ENCODE data around the gene PLA2G2C. TPM values are rescaled to one million over a fixed set of nuclear protein-coding genes. Genes with fewer than 3 reads are reported as not detected.

Gene PLA2G2C
- total and polyA plus RNA-seq, 2 of the 8 experiments (the other 6 are each of a cell fraction or from before 2014, with no cell fraction given) = not detected

- 0 out of 2 replicates have a peak overlapping the region, but pooled peaks have one; percentile 48 for H2BK20ac ChIP-seq (ENCODE audit: low read length)
- no peak overlapping the region for H3K23ac ChIP-seq (ENCODE audit: insufficient read length)
- H2AFZ ChIP-seq (ENCODE audit: low read length) = peak overlapping the region; percentile 98; the same call in 1 of the 2 replicates
- H3K23me2 ChIP-seq (ENCODE audit: low read depth, low read length) = no peaks in the 10 kb centered on the region
- ChIA-PET POLR2A (ENCODE audit: partially characterized antibody) (interaction anchor here (0.6 kb wide), 2 partner anchors 31 to 283 kb away, joined by 3 to 4 read pairs; no protein-coding TSS in a partner anchor), CTCF (ENCODE audit: partially characterized antibody) (interaction anchor here (0.6 to 3.9 kb wide), 47 partner anchors 7 to 1543 kb away, joined by 3 to 32 read pairs (median 5); partner anchors contain the start of gene OTUD3)
- no peak overlapping the region for H3K4me3 ChIP-seq (ENCODE audit: extremely low read depth in 1 of 4, insufficient read depth in 2 of 4, low read depth in 3 of 4, low read length in 4 of 4)
- H3K79me1 ChIP-seq (ENCODE audit: low read depth, low read length) = no peaks in the 10 kb centered on the region
- H3K9ac ChIP-seq (replicated peaks in 1 of 4; ENCODE audit: extremely low read depth in 1 of 4, low read depth in 3 of 4, low read length in 3 of 4) = no peak overlapping the region
- H2AK5ac ChIP-seq (ENCODE audit: low read depth, low read length) = no peak overlapping the region
- H2BK120ac ChIP-seq (replicated peaks; ENCODE audit: low read depth, low read length) = no peak overlapping the region
- no peak overlapping the region for H3K4me2 ChIP-seq (ENCODE audit: insufficient read depth in 1 of 2, low read depth in 2 of 2, low read length in 2 of 2)
- H2BK5ac ChIP-seq (ENCODE audit: low read depth, low read length) = no peak overlapping the region
- no peak overlapping the region for H3K4ac ChIP-seq (replicated peaks; ENCODE audit: insufficient read length, low read depth, low read length)
- H3K27me3 ChIP-seq (replicated peaks in 1 of 4; ENCODE audit: control insufficient read depth in 3 of 4, extremely low read depth in 1 of 4, insufficient read depth in 3 of 4, low read length in 3 of 4) = no peaks in the 10 kb centered on the region; a peak in 1 of 7 replicates
- no peak overlapping the region for H4K91ac ChIP-seq (replicated peaks; ENCODE audit: insufficient read length, low read length)
- H3K9me3 ChIP-seq (ENCODE audit: insufficient read depth in 2 of 2, low read depth in 1 of 2, low read length in 1 of 2) = no peaks in the 10 kb centered on the region
- H3K18ac ChIP-seq (ENCODE audit: extremely low read depth, low read length) = no peak overlapping the region
- no peaks in the 10 kb centered on the region for H4K20me1 ChIP-seq (replicated peaks in 1 of 2; ENCODE audit: control insufficient read depth in 1 of 2, insufficient read depth in 2 of 2, low read length in 2 of 2)
- DNase-seq (ENCODE audit: low read depth in 1 of 2, low spot score in 2 of 2) (no peak), FAIRE-seq (no peak)
- peak overlapping the region; percentile 100; the same call in 1 of the 2 replicates for H2BK15ac ChIP-seq (ENCODE audit: low read length)
- no peak overlapping the region for H4K8ac ChIP-seq (ENCODE audit: extremely low read depth, insufficient read depth, low read length)
- WGBS, 2 experiments (ENCODE audit: extremely low coverage in 1 of 2, insufficient coverage in 1 of 2, insufficient read length in 1 of 2, insufficient replicate concordance in 2 of 2, low coverage in 1 of 2, low lambda C conversion rate in 2 of 2, missing lambda C conversion rate in 1 of 2) = 78% methylated on average over 11 of the region's 11 CpGs; no CpG with 5 or more reads in 1 of the 2 experiments
- H3K14ac ChIP-seq (ENCODE audit: insufficient read length) = no peak overlapping the region
- peaks cover 0 to 4% (median 2%) of the 10 kb centered on the region in 4 experiments; a peak in 3 of 7 replicates for H3K4me1 ChIP-seq (replicated peaks in 1 of 4; ENCODE audit: control insufficient read depth in 3 of 4, insufficient read depth in 4 of 4, low read length in 3 of 4)
- H3K79me2 ChIP-seq (ENCODE audit: control insufficient read depth in 1 of 2, insufficient read depth in 2 of 2, low read length in 2 of 2) = no peaks in the 10 kb centered on the region
- no peak overlapping the region for H4K5ac ChIP-seq (ENCODE audit: insufficient read length, low read depth, low read length)
- no peaks in the 10 kb centered on the region for H3K36me3 ChIP-seq (ENCODE audit: control insufficient read depth in 2 of 4, insufficient read depth in 4 of 4, low read length in 3 of 4)
- no peak overlapping the region for H3K27ac ChIP-seq (ENCODE audit: low read depth, low read length)
- H3K56ac ChIP-seq (replicated peaks; ENCODE audit: insufficient read length, low read depth, low read length) = no peak overlapping the region
- peak overlapping the region; percentile 95 for H2BK12ac ChIP-seq (ENCODE audit: low read depth, low read length)
- TF ChIP-seq SP4 (IDR thresholded peaks at IDR 0.05; ENCODE audit: low read length) = no peak
- TF ChIP-seq USF2 (IDR thresholded peaks at IDR 0.05; ENCODE audit: low read length) = no peak
- TF ChIP-seq NANOG (IDR thresholded peaks at IDR 0.05; ENCODE audit: insufficient read depth, low read depth, low read length, poor library complexity, severe bottlenecking) = no peak
- no peak for TF ChIP-seq MAX (IDR thresholded peaks at IDR 0.05)
- no peak for TF ChIP-seq CBX8 (IDR thresholded peaks at IDR 0.05; ENCODE audit: borderline replicate concordance, low read depth, low read length)
- TF ChIP-seq TCF12 (IDR thresholded peaks at IDR 0.05; ENCODE audit: low read depth, low read length) = no peak
- no peak for TF ChIP-seq KDM5A (IDR thresholded peaks at IDR 0.05; ENCODE audit: low read length)
- no peak for TF ChIP-seq YY1 (IDR thresholded peaks at IDR 0.05; ENCODE audit: low read depth, low read length)
- TF ChIP-seq RXRA (IDR thresholded peaks at IDR 0.05; ENCODE audit: insufficient read depth, low read depth, low read length) = no peak
- TF ChIP-seq RBBP5 (IDR thresholded peaks at IDR 0.05; ENCODE audit: borderline replicate concordance, low read depth, low read length) = no peak
- no peak for TF ChIP-seq NRF1 (IDR thresholded peaks at IDR 0.05; ENCODE audit: low read depth, low read length)
- TF ChIP-seq JUND (IDR thresholded peaks at IDR 0.05; ENCODE audit: low read length) = no peak
Observed at GRCh38 chr1:20212085-20212684, 25.9 kb upstream of the PLA2G2C start.

Data from H1 (cell line).